ENCODE measurements around the gene ODF4.
"Not testable (repeated sequence)": the region's sequence is repeated elsewhere in the genome, so short reads cannot be mapped to it uniquely, and the experiment has no call there.

Gene ODF4

GRCh38 chr17:8369944-8370343 lies 30.3 kb downstream of the ODF4 start:
- DNase-seq: no peak

GRCh38 chr17:8371786-8372185 lies 32.1 kb downstream of the ODF4 start:
- DNase-seq: no peak

GRCh38 chr17:8372422-8372821 lies 32.8 kb downstream of the ODF4 start:
- DNase-seq: no peak

GRCh38 chr17:8373856-8374255 lies 34.2 kb downstream of the ODF4 start:
- not testable (repeated sequence) for DNase-seq

GRCh38 chr17:8375738-8376259 lies 36.2 kb downstream of the ODF4 start:
- DNase-seq: no peak

GRCh38 chr17:8376271-8377067 lies 36.8 kb downstream of the ODF4 start, which contains the start of gene KRABD2:
TSS of gene KRABD2 (minus strand) at chr17:8376704.
- peak; percentile 80 for DNase-seq

GRCh38 chr17:8377422-8377821 lies 37.8 kb downstream of the ODF4 start:
- no peak for DNase-seq

GRCh38 chr17:8378117-8378516 lies 38.5 kb downstream of the ODF4 start:
- DNase-seq: not testable (repeated sequence)

- DNase-seq: no peak
Measured at GRCh38 chr17:8380049-8380448, 40.4 kb downstream of the ODF4 start.

- DNase-seq: no peak
Measured at GRCh38 chr17:8382052-8382879, 42.6 kb downstream of the ODF4 start.

- no peak for DNase-seq
Measured at GRCh38 chr17:8382880-8383142, 43.2 kb downstream of the ODF4 start.

- peak; percentile 93 for DNase-seq
Measured at GRCh38 chr17:8383143-8383822, 43.6 kb downstream of the ODF4 start, which contains the start of gene RPL26. TSS of gene RPL26 (minus strand) at chr17:8383193. CDS start at chr17:8382310, 883 bp downstream.

- no peak for DNase-seq
Measured at GRCh38 chr17:8384801-8385378, 45.2 kb downstream of the ODF4 start.

- DNase-seq: no peak
Measured at GRCh38 chr17:8386841-8387240, 47.2 kb downstream of the ODF4 start.

- DNase-seq: no peak
Measured at GRCh38 chr17:8387914-8388651, 48.4 kb downstream of the ODF4 start.

GRCh38 chr17:8391711-8392110 lies 52.1 kb downstream of the ODF4 start:
- no peak for DNase-seq

- no peak for DNase-seq
Measured at GRCh38 chr17:8392274-8392673, 52.6 kb downstream of the ODF4 start.

GRCh38 chr17:8392674-8393469 lies 53.2 kb downstream of the ODF4 start:
- DNase-seq: no peak

GRCh38 chr17:8393470-8394231 lies 54.0 kb downstream of the ODF4 start:
- no peak for DNase-seq

- DNase-seq: not testable (repeated sequence)
Measured at GRCh38 chr17:8394497-8394896, 54.9 kb downstream of the ODF4 start.

Measured in effector CD8-positive, alpha-beta T cell (primary cell).